HG02571 (cell line): ENCODE results near the gene C4orf50.
"Not testable (repeated sequence)": the region's sequence is repeated elsewhere in the genome, so short reads cannot be mapped to it uniquely, and the experiment has no call there.

Experiments
- ATAC-seq: cut with Tn5 transposase; IDR thresholded peaks from one replicate; pipeline ENCODE4 v1.9.1; 2021; ENCODE audit warnings: mild to moderate bottlenecking, moderate library complexity; ENCODE audit not compliant: unreplicated experiment

C4orf50 gene

DNA sequence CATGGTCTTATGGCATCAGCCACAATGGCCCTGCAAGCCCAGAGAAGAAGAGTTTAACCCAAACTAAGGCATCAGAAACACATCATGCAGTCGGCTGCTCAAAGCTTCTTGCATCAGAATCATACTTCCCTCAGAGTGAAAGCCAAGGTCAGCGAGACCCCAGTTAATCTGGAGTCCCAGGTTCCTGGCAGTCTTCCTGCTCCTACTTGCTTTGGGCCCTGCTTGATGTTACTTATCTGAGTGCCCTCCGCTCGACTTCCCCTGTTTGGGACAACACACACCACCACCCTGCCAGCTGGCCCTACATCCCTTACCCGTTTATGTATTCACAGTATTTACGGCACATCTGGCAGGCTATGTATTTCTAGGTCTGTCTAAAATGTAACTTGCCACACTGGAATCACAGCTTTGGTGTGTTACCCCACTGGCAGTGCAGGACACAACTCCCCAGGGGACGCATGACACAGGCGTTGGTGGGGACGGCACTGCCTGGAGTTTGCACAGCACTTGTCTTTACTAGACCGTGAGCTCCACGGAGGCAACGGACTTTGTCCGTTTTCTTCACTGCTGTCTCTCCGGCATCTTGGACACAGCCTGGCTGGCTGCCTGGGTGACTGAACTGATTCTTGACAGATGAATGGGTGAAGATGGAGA lies 148.1 kb downstream of the C4orf50 start:
- ATAC-seq = no peak

DNA sequence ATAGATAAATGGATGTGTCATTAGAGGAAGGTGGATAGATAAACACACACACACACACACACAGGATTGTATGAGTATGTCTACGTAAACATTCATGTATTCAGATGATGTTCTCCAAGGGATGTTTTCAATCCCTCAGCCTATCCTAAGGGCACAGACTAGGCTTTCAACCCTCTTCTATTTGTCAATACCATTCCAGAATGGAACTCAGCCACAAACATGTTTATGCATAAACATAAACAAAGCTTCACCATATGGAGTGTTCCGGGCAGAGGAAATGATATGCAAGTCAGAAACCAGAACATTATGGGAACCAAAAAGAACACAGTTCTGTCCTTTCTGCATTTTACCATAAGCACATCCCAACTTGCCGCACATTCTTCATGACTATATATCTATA lies 150.4 kb downstream of the C4orf50 start:
- ATAC-seq = no peak

DNA sequence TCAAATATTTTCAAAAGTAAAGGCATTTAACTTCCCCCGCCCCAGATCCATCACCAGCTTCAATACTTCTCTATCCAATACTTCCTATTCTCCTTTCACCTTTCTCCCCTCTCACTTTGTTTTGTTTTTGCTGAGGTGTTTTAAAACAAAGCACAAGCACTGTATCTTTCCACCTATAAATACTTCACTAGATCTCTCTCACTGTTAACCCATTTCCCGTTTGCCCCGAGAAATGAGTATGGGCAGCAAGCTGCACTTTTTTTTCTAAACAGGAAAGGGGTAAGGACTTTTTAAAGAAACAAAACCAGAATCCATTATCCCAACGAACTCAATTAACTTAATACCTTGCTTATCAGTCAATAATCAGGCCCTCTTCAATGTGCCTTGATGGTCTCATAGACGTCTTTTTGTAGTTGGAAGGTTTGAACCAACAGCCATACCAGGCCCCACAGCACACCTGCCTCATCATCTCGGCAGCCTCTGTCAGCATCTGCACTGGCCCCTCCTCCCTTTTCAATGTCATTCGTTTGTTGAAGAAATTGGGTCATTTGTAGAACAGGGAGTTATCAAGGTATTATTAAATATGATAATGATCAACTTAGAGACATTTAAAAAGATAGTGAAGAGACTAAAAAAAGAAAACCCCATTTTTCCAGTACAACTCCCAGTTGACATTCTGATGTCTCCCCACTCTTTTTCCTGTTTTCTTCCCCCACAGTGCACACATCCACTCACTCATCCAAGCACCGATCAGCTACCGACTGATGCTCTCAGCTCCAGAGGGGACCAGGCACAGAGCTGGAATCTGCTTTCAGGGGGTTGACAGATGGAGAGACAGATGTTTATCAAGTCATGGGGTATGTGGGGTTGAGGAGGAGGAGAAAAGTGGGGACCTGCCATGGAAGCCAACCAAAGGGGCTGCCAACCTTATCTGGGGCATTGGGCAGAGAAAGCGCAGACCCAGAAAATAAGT lies 151.1 kb downstream of the C4orf50 start:
- no peak for ATAC-seq

GRCh38 chr4:5865896-5866599 lies 152.2 kb downstream of the C4orf50 start:
- ATAC-seq = no peak

- no peak for ATAC-seq
These were observed 154.6 kb downstream of the C4orf50 start for GRCh38 chr4:5863461-5864113.

DNA sequence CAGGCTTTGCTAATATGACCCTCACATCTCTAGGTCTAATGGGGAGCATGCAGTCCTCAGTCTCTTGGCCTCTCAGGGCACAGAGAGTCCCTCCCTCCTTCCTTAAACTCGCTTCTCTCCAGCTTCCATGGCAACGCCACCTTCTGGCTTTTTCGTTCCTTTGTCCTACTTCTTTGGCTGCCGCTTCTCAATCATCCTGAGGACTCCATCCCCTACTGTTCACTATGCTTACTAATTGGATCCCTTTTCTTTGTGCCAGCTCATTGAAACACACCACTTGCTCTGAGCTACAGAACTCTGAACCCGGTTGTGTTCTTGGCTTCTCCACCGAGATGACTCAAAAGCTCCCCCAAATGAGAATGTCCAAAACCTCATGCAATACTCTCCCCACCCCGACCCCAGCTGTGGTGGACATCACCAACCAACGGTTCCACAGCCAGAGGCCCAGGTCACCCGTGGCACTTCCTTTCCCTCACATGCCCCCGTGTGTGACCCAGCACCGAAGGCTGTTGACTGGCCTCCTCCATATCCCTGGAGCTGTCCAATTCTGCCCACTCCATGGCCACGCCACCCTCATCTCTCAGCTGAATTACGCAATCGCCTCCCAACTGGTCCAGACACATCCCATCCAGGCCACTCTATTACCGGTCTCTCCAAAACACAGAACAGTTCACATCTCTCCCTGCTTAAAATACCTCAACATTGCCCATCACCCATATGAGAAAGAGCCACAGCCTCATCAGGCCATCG lies 160.0 kb downstream of the C4orf50 start:
- ATAC-seq = no peak

- no peak for ATAC-seq
These were observed 161.0 kb downstream of the C4orf50 start for GRCh38 chr4:5857199-5857598.

GRCh38 chr4:5856362-5856761 lies 161.9 kb downstream of the C4orf50 start:
- ATAC-seq = not testable (repeated sequence)

- ATAC-seq = no peak
These were observed 163.3 kb downstream of the C4orf50 start for GRCh38 chr4:5854929-5855328.

DNA sequence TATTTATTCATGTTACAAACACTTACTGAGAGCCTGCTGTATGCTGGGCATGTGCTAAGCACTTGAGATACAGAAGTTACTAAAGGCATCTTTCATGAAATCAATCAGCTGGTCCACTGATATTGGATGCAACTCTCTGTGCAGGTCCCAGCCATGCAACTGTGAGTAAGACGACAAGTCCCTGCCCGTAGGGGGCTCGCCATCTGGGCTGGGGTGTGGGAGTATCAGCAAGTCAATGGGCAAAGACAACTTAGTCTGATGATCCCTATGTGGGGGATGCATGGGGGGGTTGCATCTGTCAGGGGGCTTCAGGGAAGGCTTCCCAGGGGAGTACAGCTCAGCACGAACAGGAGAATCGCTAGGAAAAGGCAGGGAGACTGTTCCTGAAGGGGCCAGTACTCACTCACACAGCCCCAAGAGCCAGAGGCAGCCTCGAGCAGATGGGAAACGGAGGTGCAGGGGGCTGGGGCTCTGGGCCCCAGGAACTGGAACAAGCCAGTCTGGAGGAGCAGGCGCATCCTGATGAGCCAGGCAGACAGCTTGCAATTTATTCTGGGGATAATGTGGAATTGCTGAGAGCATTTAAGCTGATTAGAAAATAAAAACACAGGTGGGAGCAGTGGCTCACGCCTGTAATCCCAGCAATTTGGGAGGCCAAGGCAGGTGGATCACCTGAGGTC lies 165.6 kb downstream of the C4orf50 start:
- no peak for ATAC-seq

DNA sequence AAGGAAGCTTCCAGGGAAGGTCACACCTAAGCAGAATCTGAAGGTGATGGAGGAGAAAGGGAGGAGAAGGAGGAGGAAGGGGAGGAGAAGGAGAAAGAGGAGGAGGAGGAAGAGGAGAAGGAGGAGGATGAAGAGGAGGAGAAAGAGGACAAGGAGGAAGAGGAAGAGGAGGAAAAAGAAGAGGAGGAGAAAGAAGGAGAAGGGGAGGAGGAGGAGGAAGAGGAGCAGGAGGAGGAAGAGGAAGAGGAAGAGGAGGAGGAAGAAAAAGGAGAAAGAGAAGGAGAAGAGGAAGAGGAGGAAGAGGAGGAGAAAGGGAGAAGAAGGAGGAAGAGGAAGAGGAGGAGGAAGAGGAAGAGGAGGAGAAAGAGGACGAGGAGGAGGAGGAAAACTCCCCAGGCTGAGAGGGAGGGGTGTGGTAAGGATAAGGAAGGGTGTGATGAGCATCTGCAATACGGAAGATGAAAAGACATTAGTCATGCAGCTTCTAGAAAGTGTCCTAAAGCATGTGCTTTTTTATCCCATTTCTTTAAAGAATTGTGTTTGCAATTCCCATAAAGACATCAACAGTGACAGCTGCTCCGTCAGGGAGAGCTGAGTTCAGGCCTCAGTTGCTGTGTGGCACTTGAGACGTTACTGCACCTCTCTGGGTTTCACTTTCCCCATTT lies 166.5 kb downstream of the C4orf50 start:
- no peak for ATAC-seq
